HepG2 (cell line): ENCODE results near the gene TMEM80. TPM values are rescaled to one million over a fixed set of nuclear protein-coding genes. Genes with fewer than 3 reads are reported as not detected.

Experiments
- EP300 ChIP-seq, 3 experiments: sonication (generic) in 1 of 3; formaldehyde crosslinking in 1 of 3; IDR thresholded peaks; 2 replicates each; pipeline versions ENCODE4 v1.5.1 to v1.6.1; 2011 to 2020; ENCODE audit warnings: low read depth in 2 of 3, low read length in 2 of 3, borderline replicate concordance in 1 of 3, improper control_type of control experiment in 1 of 3, mild to moderate bottlenecking in 1 of 3, missing genetic modification reagents in 1 of 3, moderate library complexity in 1 of 3
- GABPB1 ChIP-seq: IDR thresholded peaks from 2 replicates; pipeline ENCODE4 v1.6.1; 2016; ENCODE audit warnings: mild to moderate bottlenecking, missing genetic modification reagents, moderate library complexity, missing compliant biosample characterization
- IRF9 ChIP-seq: sonication (generic); formaldehyde crosslinking; IDR thresholded peaks from 2 replicates; pipeline ENCODE4 v1.8.0; 2022; ENCODE audit warnings: missing genetic modification reagents, mild to moderate bottlenecking, borderline replicate concordance
- MTA1 ChIP-seq: sonication (generic); formaldehyde crosslinking; IDR thresholded peaks from 2 replicates; pipeline ENCODE4 v1.4.0; 2020; ENCODE audit warnings: missing genetic modification reagents, mild to moderate bottlenecking, borderline replicate concordance
- NFAT5 ChIP-seq: sonication (generic); formaldehyde crosslinking; IDR thresholded peaks from 2 replicates; pipeline ENCODE4 v1.4.0; 2020; ENCODE audit warnings: missing genetic modification reagents
- RELA ChIP-seq: sonication (generic); formaldehyde crosslinking; IDR thresholded peaks from 2 replicates; pipeline ENCODE4 v1.4.0; 2020; ENCODE audit warnings: missing genetic modification reagents
- REPIN1 ChIP-seq: sonication (generic); formaldehyde crosslinking; IDR thresholded peaks from 2 replicates; pipeline ENCODE4 v1.8.0; 2022; ENCODE audit warnings: missing genetic modification reagents, low read depth, mild to moderate bottlenecking, borderline replicate concordance
- SAP130 ChIP-seq: IDR thresholded peaks from 2 replicates; pipeline ENCODE4 v1.6.1; 2016; ENCODE audit warnings: low read depth
- SIN3B ChIP-seq: fragments of 150-350 bp; IDR thresholded peaks from 2 replicates; pipeline ENCODE4 v1.6.1; 2014; ENCODE audit warnings: low read length
- ZFP37 ChIP-seq: sonication (generic); formaldehyde crosslinking; IDR thresholded peaks from 2 replicates; pipeline ENCODE4 v1.4.0; 2020; ENCODE audit warnings: missing genetic modification reagents, borderline replicate concordance
- ZFY ChIP-seq: sonication (generic); formaldehyde crosslinking; IDR thresholded peaks from 2 replicates; pipeline ENCODE4 v1.4.0; 2020; ENCODE audit warnings: missing genetic modification reagents
- ZNF232 ChIP-seq: sonication (generic); formaldehyde crosslinking; IDR thresholded peaks from 2 replicates; pipeline ENCODE4 v1.4.0; 2020; ENCODE audit warnings: missing genetic modification reagents, borderline replicate concordance
- ZNF296 ChIP-seq: sonication (generic); formaldehyde crosslinking; conservative IDR thresholded peaks from 2 replicates; pipeline ENCODE4 v1.5.0; 2020; ENCODE audit warnings: mild to moderate bottlenecking, missing genetic modification reagents
- ZNF30 ChIP-seq: sonication (generic); formaldehyde crosslinking; IDR thresholded peaks from 2 replicates; pipeline ENCODE4 v1.5.0; 2020; ENCODE audit warnings: mild to moderate bottlenecking, missing genetic modification reagents
- ZNF383 ChIP-seq: sonication (generic); formaldehyde crosslinking; IDR thresholded peaks from 2 replicates; pipeline ENCODE4 v1.4.0; 2020; ENCODE audit warnings: missing genetic modification reagents, mild to moderate bottlenecking, borderline replicate concordance
- ZNF460 ChIP-seq: sonication (generic); formaldehyde crosslinking; IDR thresholded peaks from 2 replicates; pipeline ENCODE4 v1.5.1; 2020; ENCODE audit warnings: missing genetic modification reagents, mild to moderate bottlenecking, borderline replicate concordance
- ZNF616 ChIP-seq: sonication (generic); formaldehyde crosslinking; IDR thresholded peaks from 2 replicates; pipeline ENCODE4 v1.5.0; 2020; ENCODE audit warnings: low read depth, mild to moderate bottlenecking, missing genetic modification reagents
- ZNF670 ChIP-seq: sonication (generic); formaldehyde crosslinking; IDR thresholded peaks from 2 replicates; pipeline ENCODE4 v1.8.0; 2022; ENCODE audit warnings: mild to moderate bottlenecking, missing genetic modification reagents, borderline replicate concordance
- ZNF678 ChIP-seq: sonication (generic); formaldehyde crosslinking; IDR thresholded peaks from 2 replicates; pipeline ENCODE4 v1.4.0; 2020; ENCODE audit warnings: mild to moderate bottlenecking, missing genetic modification reagents
- ZNF749 ChIP-seq: sonication (generic); formaldehyde crosslinking; IDR thresholded peaks from 2 replicates; pipeline ENCODE4 v1.8.0; 2022; ENCODE audit warnings: mild to moderate bottlenecking, missing genetic modification reagents, moderate library complexity, borderline replicate concordance
- ZNF761 ChIP-seq: sonication (generic); formaldehyde crosslinking; conservative IDR thresholded peaks from 2 replicates; pipeline ENCODE4 v1.4.0; 2020; ENCODE audit warnings: mild to moderate bottlenecking, missing genetic modification reagents
- ZNF792 ChIP-seq: IDR thresholded peaks from 2 replicates; pipeline ENCODE4 v1.6.1; 2016
- ZSCAN21 ChIP-seq: sonication (generic); formaldehyde crosslinking; IDR thresholded peaks from 2 replicates; pipeline ENCODE4 v1.8.0; 2022; ENCODE audit warnings: mild to moderate bottlenecking, missing genetic modification reagents, moderate library complexity, borderline replicate concordance
- ZSCAN22 ChIP-seq: sonication (generic); formaldehyde crosslinking; IDR thresholded peaks from 2 replicates; pipeline ENCODE4 v1.4.0; 2020; ENCODE audit warnings: mild to moderate bottlenecking, missing genetic modification reagents
- polyA plus RNA-seq, 8 experiments: library from polyadenylated mRNA; depleted of rRNA in 3 of 8; stranded (reverse) in 7 of 8; unstranded in 1 of 8; fragments of >200 nt; fragmentation: Illumina TruSeq in 4 of 8; extraction: Trizol in 4 of 8; gene quantifications; 2 replicates each; pipeline versions ENCODE4 v1.2.1 to v1.2.3, GENCODE V29; 2011 to 2016; ENCODE audit warnings: low read depth in 4 of 8, missing spikeins in 1 of 8, mixed read lengths in 1 of 8; ENCODE audit not compliant: insufficient read depth in 1 of 8
- total RNA-seq, 5 experiments: library from RNA; depleted of rRNA; stranded (reverse); fragments of >200 nt; fragmentation: Illumina TruSeq; extraction: Trizol; gene quantifications; 2 replicates each; pipeline ENCODE4 v1.2.3, GENCODE V29; 2016; ENCODE audit warnings: low read depth in 1 of 5

The TMEM80 gene
- total and polyA plus RNA-seq, 2 of the 13 experiments (the other 11 are each of a cell fraction or from before 2014, with no cell fraction given): 5.6 to 17.1 TPM

- no peak; the same call in 1 of the 2 replicates for TF ChIP-seq SAP130 (CRISPR knock-in tag)
- TF ChIP-seq REPIN1 (CRISPR knock-in tag): no peak
- TF ChIP-seq MTA1 (CRISPR knock-in tag): 0 out of 2 replicates have a peak, but pooled peaks have one; percentile 18
- TF ChIP-seq ZSCAN21: peak; percentile 72; the same call in 1 of the 2 replicates
- no peak for TF ChIP-seq ZNF296 (CRISPR knock-in tag)
- peak; percentile 74 for TF ChIP-seq ZFY (CRISPR knock-in tag)
- TF ChIP-seq GABPB1 (CRISPR knock-in tag): no peak
- peak; percentile 59; the same call in 1 of the 2 replicates for TF ChIP-seq NFAT5 (CRISPR knock-in tag)
- 0 out of 2 replicates have a peak, but pooled peaks have one; percentile 59 for TF ChIP-seq ZNF761 (CRISPR knock-in tag)
- no peak for TF ChIP-seq ZNF670 (CRISPR knock-in tag)
- TF ChIP-seq ZFP37 (CRISPR knock-in tag): no peak
- 0 out of 2 replicates have a peak, but pooled peaks have one; percentile 22 for TF ChIP-seq ZSCAN22
- 0 out of 2 replicates have a peak, but pooled peaks have one; percentile 24 for TF ChIP-seq ZNF383
- TF ChIP-seq EP300 (IDR thresholded peaks at IDR 0.05; ENCODE audit: low read depth in 2 of 2, low read length in 2 of 2): no peak
- no peak for TF ChIP-seq EP300 (CRISPR knock-in tag; IDR thresholded peaks at IDR 0.05; ENCODE audit: borderline replicate concordance)
- no peak for TF ChIP-seq ZNF232 (CRISPR knock-in tag)
- TF ChIP-seq IRF9: peak; percentile 80; the same call in 1 of the 2 replicates
- TF ChIP-seq SIN3B: no peak
- no peak for TF ChIP-seq ZNF30
- TF ChIP-seq RELA: no peak
- TF ChIP-seq ZNF678 (CRISPR knock-in tag): 0 out of 2 replicates have a peak, but pooled peaks have one; percentile 69
- TF ChIP-seq ZNF749 (CRISPR knock-in tag): 0 out of 2 replicates have a peak, but pooled peaks have one; percentile 54
- 0 out of 2 replicates have a peak, but pooled peaks have one; percentile 33 for TF ChIP-seq ZNF616 (CRISPR knock-in tag)
- no peak for TF ChIP-seq ZNF460
- no peak for TF ChIP-seq ZNF792
Observed at GRCh38 chr11:694563-695287, 891 bp upstream of the TMEM80 start, which contains the start of gene DEAF1 (continued).
